Embryonic facial prominence (tissue), 1 donor: Measurements from ENCODE around the gene KLHDC2.
"Not testable (repeated sequence)": the region's sequence is repeated elsewhere in the genome, so short reads cannot be mapped to it uniquely, and the experiment has no call there.

Experiments
- DNase-seq: peaks from one replicate; pipeline ENCODE4 v3.0.0-alpha.2; 2016; ENCODE audit errors: extremely low spot score

KLHDC2 gene

DNA sequence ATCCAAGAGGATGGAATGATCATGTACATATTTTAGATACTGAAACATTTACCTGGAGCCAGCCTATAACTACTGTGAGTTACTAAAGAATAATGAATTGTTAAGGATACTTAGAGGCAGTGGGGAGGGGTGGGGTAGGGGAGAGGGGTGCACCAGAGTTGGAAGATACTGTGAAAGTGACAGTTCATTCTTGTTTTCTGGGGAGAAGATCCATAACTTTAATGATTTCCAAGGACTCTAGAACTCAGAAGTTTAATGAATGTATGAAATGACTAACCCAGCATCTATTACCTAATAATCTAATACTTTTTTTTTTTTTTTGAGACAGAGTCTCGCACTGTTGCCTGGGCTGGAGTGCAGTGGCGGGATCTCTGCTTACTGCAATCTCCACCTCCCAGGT lies 10.5 kb downstream of the KLHDC2 start:
- no peak for DNase-seq

DNA sequence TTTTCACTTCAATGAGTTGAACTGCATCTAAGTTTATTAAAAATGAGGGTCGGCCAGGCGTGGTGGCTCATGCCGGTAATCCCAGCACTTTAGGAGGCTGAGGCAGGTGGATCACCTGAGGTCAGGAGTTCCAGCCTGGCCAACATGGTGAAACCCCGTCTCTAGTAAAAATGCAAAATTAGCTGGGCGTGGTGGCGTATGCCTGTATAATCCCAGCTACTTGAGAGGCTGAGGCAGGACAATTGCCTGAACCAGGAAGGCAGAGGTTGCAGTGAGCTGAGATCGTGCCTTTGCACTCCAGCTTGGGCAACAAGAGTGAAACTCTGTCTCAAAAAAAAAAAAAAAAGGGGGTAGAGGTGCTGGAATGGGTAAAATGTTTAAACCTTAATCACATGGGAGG lies 13.1 kb downstream of the KLHDC2 start:
- not testable (repeated sequence) for DNase-seq

DNA sequence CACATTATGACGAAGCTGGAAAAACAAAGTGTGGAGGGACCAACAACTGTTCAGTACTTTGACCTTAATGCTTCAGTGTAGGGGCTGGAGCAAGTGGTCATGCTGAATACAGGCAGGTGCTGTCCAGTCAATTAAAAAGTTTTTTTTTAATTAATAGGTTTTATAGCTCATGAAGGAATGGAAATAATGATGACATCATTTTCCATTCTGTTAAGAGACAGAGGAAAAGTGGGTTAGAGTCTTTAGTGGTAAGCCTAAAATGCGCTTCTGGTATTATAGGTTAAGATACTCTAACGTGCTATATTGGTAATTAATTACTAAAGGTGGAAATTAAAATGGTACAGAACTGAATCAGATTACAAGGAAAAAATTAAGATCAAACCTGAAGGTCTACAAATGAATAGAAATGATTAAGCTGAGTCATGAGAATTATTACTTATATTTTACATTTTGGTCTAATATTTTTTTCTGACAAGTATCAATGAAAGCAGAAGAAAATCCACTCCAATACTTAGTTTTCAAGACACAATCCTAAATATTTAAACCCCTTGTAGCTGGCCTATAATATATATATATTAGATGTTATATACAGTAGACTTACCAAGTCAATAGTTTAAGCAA lies 15.6 kb downstream of the KLHDC2 start:
- DNase-seq = no peak

DNA sequence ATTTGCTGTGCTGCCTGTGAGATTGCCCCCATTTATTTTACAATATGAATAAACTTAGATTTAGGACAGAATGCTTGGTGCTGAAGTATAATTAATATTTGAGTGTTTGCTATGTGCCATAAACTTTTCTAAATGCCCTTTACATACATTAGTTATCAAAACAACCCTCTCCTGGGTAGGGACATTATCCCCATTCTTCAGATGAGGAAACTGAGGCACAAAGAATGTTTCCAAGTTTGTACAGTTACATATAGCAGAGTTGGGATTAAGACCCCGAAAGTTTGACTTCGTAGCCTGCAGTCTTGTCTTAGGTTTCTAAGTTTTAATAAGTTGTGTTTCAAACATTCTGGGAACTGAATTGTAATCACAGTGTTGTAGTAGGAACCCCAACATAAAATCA lies 18.4 kb downstream of the KLHDC2 start:
- DNase-seq = no peak

DNA sequence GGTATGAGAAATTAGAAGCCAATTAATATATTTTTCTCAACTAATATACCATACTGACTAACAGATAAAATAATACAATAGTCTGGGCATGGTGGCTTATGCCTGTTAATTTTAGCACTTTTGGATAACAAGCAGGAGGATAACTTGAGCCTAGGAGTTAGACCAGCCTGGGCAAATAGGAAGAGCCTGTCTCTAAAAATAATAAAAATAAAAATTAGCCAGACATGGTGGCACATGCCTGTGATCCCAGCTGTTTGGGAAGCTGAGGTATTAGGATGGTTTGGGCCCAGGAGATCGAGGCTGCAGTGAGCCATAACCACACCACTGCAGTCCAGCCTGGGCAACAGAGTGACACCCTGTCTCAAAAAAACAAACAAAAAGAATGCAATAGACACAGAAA lies 24.7 kb downstream of the KLHDC2 start:
- no peak for DNase-seq

DNA sequence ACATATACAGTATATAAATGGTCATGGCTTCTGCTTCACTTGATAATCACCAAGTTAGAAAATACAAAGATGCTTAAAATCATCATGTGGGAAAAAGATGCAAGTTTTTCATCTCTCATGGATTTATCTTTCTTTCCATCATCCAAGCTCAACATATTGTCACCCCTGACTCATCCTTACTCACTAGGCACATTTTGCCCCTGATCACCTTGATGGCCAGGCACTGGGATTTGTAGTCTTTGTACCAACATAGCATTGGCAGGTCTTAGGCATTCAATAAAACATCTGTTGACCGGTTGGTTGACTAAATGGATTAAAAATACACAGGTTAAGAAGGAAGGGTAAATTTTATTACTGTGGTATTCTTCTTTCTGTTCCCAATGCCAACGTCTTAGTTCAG lies 28.1 kb downstream of the KLHDC2 start:
- no peak for DNase-seq

DNA sequence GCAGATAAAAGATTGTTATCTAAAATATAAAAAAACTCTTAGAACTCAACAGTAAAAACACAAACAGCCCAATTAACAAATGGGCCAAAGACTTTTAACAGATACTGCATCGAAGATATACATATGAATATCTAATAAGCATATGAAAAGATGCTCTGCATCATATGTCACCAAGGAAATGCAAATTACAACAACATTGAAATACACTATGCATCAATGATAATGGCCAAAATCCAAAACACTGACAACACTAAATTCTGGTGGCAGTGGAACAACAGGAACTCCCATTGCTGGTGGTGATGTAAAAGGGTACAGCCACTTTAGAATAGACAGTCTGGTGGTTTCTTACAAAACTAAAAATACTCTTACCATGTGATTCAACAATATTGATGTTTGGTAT lies 40.8 kb downstream of the KLHDC2 start:
- no peak for DNase-seq

DNA sequence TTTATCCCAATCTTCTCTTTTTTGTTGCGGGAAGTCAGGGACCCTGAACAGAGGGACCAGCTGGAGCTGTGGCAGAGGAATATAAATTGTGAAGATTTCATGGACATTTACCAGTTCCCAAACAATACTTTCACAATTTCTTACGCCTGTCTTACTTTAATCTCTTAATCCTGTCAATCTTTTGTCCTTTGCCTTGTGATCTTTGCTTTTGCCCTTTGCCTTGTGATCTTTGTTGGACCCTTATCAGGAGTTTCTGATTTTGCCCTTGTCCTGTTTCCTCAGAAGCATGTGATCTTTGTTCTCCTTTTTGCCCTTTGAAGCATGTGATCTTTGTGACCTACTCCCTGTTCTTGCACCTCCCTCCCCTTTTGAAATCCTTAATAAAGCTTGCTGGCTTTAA lies 48.2 kb downstream of the KLHDC2 start:
- DNase-seq = not testable (repeated sequence)

DNA sequence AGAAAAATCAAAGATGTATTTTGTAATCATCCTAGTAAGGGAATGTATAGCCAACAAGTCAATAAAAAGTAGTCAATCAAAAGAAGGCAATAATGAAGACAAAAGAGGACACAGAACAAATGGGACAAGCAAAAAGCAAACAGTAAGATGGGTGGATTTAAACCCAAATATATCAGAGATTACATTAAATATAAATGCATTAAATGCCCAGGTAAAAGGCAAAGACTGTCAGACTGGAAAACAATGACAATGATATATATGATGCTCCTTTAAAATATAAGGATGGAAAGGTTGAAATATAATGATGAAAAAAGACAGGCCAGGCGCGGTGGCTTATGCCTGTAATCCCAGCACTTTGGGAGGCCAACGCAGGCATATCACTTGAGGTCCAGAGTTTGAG lies 48.9 kb downstream of the KLHDC2 start:
- DNase-seq = no peak

DNA sequence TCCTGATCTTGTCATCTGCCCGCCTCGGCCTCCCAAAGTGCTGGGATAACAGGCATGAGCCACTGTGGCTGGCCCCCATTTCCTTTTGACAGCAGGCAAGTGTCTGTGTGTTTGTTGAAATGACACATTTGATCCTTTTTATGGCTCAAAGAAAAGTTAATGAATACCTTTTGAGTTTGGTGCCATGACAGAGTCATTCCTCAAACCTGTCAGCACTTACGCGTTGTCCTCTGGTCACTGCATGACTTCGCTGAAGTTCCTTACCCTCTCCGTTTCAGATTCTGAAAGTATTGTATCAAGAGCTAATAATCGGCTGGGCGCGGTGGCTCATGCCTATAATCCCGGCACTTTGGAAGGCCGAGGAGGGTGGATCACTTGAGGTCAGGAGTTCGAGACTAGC lies 52.2 kb downstream of the KLHDC2 start:
- no peak for DNase-seq

DNA sequence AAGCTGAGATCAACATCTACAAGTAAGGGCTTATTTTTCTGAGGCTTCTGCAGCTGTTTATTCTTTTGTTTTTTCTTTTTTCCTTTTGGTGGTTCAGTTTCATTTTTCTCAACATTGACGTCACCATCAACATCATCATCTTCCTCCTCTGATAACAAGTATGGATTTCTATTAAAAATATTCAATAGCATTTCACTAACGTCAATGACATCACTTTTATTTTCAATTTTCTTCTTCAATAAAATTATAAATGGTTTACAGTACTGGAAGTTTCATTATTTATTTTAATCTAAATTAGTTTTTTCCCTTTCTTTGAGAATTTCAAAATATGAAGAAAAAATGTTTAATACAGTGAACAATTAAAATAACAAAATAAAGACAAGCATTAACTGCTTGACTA lies 60.7 kb downstream of the KLHDC2 start:
- no peak for DNase-seq
